NB4 (cell line): ENCODE measurements around the gene PRR23E.

Experiments used
- CTCF ChIP-seq: IDR thresholded peaks from one replicate; pipeline ENCODE4 v1.5.1; 2012; ENCODE audit warnings: low read depth, low read length
- POLR2A ChIP-seq: IDR thresholded peaks from 2 replicates; pipeline ENCODE4 v1.6.1; 2011; ENCODE audit warnings: mild to moderate bottlenecking; ENCODE audit not compliant: insufficient read length; ENCODE audit errors: extremely low read depth

- TF ChIP-seq CTCF: no peak
- TF ChIP-seq POLR2A: no peak
Measured at GRCh38 chr3:127167315-127168043, 25.5 kb upstream of the PRR23E start.
